MV-4-11 (cell line): ENCODE data around the gene FAM25G.

Experiments used
- DNase-seq: peaks from one replicate; lab custom pipeline; 2025; lab: John Stamatoyannopoulos, UW

The FAM25G gene

GRCh38 chr10:47449102-47449978, 42.2 kb downstream of the FAM25G start:
- peak; percentile 2 for DNase-seq

GRCh38 chr10:47447705-47448104, 43.8 kb downstream of the FAM25G start:
- DNase-seq, result no peak

- no peak for DNase-seq
These were observed 44.3 kb downstream of the FAM25G start for GRCh38 chr10:47447209-47447608.

- DNase-seq, result no peak
These were observed 45.8 kb downstream of the FAM25G start for GRCh38 chr10:47445720-47446119.

GRCh38 chr10:47444047-47444446, 47.5 kb downstream of the FAM25G start:
- DNase-seq, result no peak

GRCh38 chr10:47443145-47443544, 48.4 kb downstream of the FAM25G start:
- no peak for DNase-seq

- DNase-seq, result no peak
These were observed 49.1 kb downstream of the FAM25G start for GRCh38 chr10:47442351-47442750.

GRCh38 chr10:47441938-47442337, 49.6 kb downstream of the FAM25G start:
- no peak for DNase-seq

GRCh38 chr10:47440207-47440606, 51.3 kb downstream of the FAM25G start:
- DNase-seq, result no peak

DNA sequence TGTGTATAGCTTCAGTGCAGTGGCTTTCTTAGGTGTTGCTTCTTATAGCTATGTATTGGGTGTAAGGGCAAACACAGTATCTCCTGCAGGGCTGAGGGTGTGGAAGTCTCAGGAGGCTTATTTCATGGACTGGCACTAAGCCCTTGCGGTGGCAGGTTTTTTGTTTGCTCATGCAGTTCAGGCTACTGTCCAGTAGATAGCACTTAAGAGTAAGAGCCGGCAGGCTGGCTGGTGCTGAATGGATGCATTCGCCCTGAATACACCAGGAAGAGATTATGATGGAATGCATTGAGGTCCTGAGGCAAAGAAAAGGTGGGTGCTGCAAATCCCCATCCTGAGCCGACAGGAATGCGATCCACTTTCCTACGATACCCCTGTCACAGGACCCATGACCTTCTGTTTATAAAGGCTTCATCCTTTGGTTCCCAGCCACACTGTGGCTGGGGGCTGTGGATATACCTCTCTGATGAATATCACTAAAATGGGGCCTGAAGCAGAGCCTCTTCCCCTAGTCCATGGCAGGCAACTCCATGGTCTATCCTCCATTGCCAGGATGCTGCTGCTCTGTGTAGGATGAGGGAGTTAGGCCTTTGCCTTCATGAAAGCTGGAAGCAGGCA, 52.5 kb downstream of the FAM25G start:
- DNase-seq, result no peak
